ENCODE results near the gene FYTTD1.
"Not testable (repeated sequence)": the region's sequence is repeated elsewhere in the genome, so short reads cannot be mapped to it uniquely, and the experiment has no call there.

Gene FYTTD1

GRCh38 chr3:197749601-197750395, at the start of gene FYTTD1:
FYTTD1 (plus strand) TSS chr3:197749883; CDS start chr3:197749972, 89 bp downstream.
- FAIRE-seq = no peak

- FAIRE-seq = no peak
Measured at GRCh38 chr3:197700095-197700494, 49.6 kb upstream of the FYTTD1 start.

- no peak for FAIRE-seq
Measured at GRCh38 chr3:197701841-197702240, 47.8 kb upstream of the FYTTD1 start.

GRCh38 chr3:197706658-197707057, 43.0 kb upstream of the FYTTD1 start:
- no peak for FAIRE-seq

GRCh38 chr3:197709135-197709534, 40.5 kb upstream of the FYTTD1 start:
- FAIRE-seq = no peak

GRCh38 chr3:197710965-197711364, 38.7 kb upstream of the FYTTD1 start:
- not testable (repeated sequence) for FAIRE-seq

- peak; percentile 54 for FAIRE-seq
Measured at GRCh38 chr3:197711973-197712707, 37.5 kb upstream of the FYTTD1 start.

GRCh38 chr3:197713477-197713822, 36.2 kb upstream of the FYTTD1 start:
- no peak for FAIRE-seq

- FAIRE-seq = no peak
Measured at GRCh38 chr3:197714251-197714650, 35.4 kb upstream of the FYTTD1 start.

GRCh38 chr3:197718891-197719290, 30.8 kb upstream of the FYTTD1 start:
- FAIRE-seq = no peak

- no peak for FAIRE-seq
Measured at GRCh38 chr3:197720694-197721093, 29.0 kb upstream of the FYTTD1 start.

- FAIRE-seq = no peak
Measured at GRCh38 chr3:197722734-197723133, 26.9 kb upstream of the FYTTD1 start.

- FAIRE-seq = not testable (repeated sequence)
Measured at GRCh38 chr3:197727878-197728277, 21.8 kb upstream of the FYTTD1 start.

GRCh38 chr3:197728487-197728886, 21.2 kb upstream of the FYTTD1 start:
- no peak for FAIRE-seq

- FAIRE-seq = no peak
Measured at GRCh38 chr3:197730200-197730599, 19.5 kb upstream of the FYTTD1 start.

GRCh38 chr3:197730770-197731169, 18.9 kb upstream of the FYTTD1 start:
- FAIRE-seq = not testable (repeated sequence)

GRCh38 chr3:197731483-197731882, 18.2 kb upstream of the FYTTD1 start:
- FAIRE-seq = not testable (repeated sequence)

- FAIRE-seq = no peak
Measured at GRCh38 chr3:197733042-197733441, 16.6 kb upstream of the FYTTD1 start.

- no peak for FAIRE-seq
Measured at GRCh38 chr3:197734667-197735318, 14.9 kb upstream of the FYTTD1 start.

GRCh38 chr3:197736010-197736490, 13.6 kb upstream of the FYTTD1 start:
- FAIRE-seq = no peak

GRCh38 chr3:197736491-197737318, 13.0 kb upstream of the FYTTD1 start, which contains the start of gene RUBCN:
RUBCN (minus strand) TSS chr3:197736904; CDS start chr3:197736719, 185 bp downstream.
- FAIRE-seq = peak; percentile 70

- FAIRE-seq = no peak
Measured at GRCh38 chr3:197737319-197737649, 12.4 kb upstream of the FYTTD1 start.
